ENCODE results near the gene PITHD1.

DNA sequence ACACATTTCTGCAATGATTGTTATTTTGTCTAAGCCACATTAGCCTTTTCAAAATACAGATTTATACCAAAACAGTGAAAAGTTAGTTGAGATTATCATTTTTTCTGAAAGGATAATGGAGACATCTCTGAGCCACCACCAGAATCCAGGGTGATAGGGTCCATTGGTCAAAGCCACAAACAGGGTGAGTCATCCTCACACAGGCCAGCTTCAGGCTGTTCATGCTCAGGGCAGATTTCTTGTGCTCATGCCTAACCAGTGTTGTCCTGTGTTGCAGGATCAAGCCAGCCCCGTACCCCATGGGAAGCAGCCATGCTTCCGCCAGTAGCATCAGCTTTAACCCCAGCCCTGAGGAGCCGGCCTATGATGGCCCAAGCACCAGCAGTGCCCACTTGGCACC is 21.5 kb upstream of the PITHD1 start:
- TF ChIP-seq, protein P1, sequence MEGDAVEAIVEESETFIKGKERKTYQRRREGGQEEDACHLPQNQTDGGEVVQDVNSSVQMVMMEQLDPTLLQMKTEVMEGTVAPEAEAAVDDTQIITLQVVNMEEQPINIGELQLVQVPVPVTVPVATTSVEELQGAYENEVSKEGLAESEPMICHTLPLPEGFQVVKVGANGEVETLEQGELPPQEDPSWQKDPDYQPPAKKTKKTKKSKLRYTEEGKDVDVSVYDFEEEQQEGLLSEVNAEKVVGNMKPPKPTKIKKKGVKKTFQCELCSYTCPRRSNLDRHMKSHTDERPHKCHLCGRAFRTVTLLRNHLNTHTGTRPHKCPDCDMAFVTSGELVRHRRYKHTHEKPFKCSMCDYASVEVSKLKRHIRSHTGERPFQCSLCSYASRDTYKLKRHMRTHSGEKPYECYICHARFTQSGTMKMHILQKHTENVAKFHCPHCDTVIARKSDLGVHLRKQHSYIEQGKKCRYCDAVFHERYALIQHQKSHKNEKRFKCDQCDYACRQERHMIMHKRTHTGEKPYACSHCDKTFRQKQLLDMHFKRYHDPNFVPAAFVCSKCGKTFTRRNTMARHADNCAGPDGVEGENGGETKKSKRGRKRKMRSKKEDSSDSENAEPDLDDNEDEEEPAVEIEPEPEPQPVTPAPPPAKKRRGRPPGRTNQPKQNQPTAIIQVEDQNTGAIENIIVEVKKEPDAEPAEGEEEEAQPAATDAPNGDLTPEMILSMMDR (IDR thresholded peaks at IDR 0.05), result no peak
- TF ChIP-seq, protein P2, sequence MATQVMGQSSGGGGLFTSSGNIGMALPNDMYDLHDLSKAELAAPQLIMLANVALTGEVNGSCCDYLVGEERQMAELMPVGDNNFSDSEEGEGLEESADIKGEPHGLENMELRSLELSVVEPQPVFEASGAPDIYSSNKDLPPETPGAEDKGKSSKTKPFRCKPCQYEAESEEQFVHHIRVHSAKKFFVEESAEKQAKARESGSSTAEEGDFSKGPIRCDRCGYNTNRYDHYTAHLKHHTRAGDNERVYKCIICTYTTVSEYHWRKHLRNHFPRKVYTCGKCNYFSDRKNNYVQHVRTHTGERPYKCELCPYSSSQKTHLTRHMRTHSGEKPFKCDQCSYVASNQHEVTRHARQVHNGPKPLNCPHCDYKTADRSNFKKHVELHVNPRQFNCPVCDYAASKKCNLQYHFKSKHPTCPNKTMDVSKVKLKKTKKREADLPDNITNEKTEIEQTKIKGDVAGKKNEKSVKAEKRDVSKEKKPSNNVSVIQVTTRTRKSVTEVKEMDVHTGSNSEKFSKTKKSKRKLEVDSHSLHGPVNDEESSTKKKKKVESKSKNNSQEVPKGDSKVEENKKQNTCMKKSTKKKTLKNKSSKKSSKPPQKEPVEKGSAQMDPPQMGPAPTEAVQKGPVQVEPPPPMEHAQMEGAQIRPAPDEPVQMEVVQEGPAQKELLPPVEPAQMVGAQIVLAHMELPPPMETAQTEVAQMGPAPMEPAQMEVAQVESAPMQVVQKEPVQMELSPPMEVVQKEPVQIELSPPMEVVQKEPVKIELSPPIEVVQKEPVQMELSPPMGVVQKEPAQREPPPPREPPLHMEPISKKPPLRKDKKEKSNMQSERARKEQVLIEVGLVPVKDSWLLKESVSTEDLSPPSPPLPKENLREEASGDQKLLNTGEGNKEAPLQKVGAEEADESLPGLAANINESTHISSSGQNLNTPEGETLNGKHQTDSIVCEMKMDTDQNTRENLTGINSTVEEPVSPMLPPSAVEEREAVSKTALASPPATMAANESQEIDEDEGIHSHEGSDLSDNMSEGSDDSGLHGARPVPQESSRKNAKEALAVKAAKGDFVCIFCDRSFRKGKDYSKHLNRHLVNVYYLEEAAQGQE (IDR thresholded peaks at IDR 0.05; ENCODE audit: insufficient read depth in 1 of 2, low read depth in 2 of 2, low read length in 1 of 2), result no peak
- TF ChIP-seq POLR2AphosphoS5 (IDR thresholded peaks at IDR 0.05; ENCODE audit: low read depth, low read length) (no peak), SIN3A (IDR thresholded peaks at IDR 0.05; ENCODE audit: borderline replicate concordance, insufficient read depth, low read depth, low read length) (no peak), TCF7L2 (IDR thresholded peaks at IDR 0.05; ENCODE audit: low read depth, low read length) (no peak)
